HG03558 (cell line): ENCODE results near the gene STXBP5L.
"Not testable (repeated sequence)": the region's sequence is repeated elsewhere in the genome, so short reads cannot be mapped to it uniquely, and the experiment has no call there.

ENCODE experiments used
- ATAC-seq: cut with Tn5 transposase; IDR thresholded peaks from one replicate; pipeline ENCODE4 v1.9.1; 2021; ENCODE audit warnings: moderate number of reproducible peaks; ENCODE audit not compliant: unreplicated experiment; ENCODE audit errors: extremely low read depth

The STXBP5L gene

GRCh38 chr3:120908030-120908794 is at the start of gene STXBP5L:
Gene STXBP5L (plus strand): TSS chr3:120908205. CDS start chr3:120909579, 1,374 bp downstream.
- peak; percentile 90 for ATAC-seq

- ATAC-seq: no peak
Observed at GRCh38 chr3:120858521-120858920, 49.5 kb upstream of the STXBP5L start.

GRCh38 chr3:120864541-120864940 is 43.5 kb upstream of the STXBP5L start:
- ATAC-seq: no peak

- ATAC-seq: no peak
Observed at GRCh38 chr3:120875507-120875906, 32.5 kb upstream of the STXBP5L start.

- ATAC-seq: no peak
Observed at GRCh38 chr3:120875989-120876388, 32.0 kb upstream of the STXBP5L start.

GRCh38 chr3:120879411-120879810 is 28.6 kb upstream of the STXBP5L start:
- no peak for ATAC-seq

GRCh38 chr3:120892921-120893320 is 15.1 kb upstream of the STXBP5L start:
- ATAC-seq: no peak

GRCh38 chr3:120894316-120895057 is 13.5 kb upstream of the STXBP5L start:
- no peak for ATAC-seq

GRCh38 chr3:120901716-120902115 is 6.3 kb upstream of the STXBP5L start:
- not testable (repeated sequence) for ATAC-seq

GRCh38 chr3:120903221-120903620 is 4.8 kb upstream of the STXBP5L start:
- no peak for ATAC-seq

GRCh38 chr3:120907659-120908029 is 361 bp upstream of the STXBP5L start:
- ATAC-seq: no peak

GRCh38 chr3:120908795-120909601 is 993 bp downstream of the STXBP5L start:
- ATAC-seq: no peak

GRCh38 chr3:120909602-120909878 is 1.5 kb downstream of the STXBP5L start:
- no peak for ATAC-seq

- no peak for ATAC-seq
Observed at GRCh38 chr3:120926146-120926545, 18.1 kb downstream of the STXBP5L start.

- ATAC-seq: no peak
Observed at GRCh38 chr3:120928991-120929390, 21.0 kb downstream of the STXBP5L start.

GRCh38 chr3:120931593-120931992 is 23.6 kb downstream of the STXBP5L start:
- no peak for ATAC-seq

GRCh38 chr3:120956143-120956542 is 48.1 kb downstream of the STXBP5L start:
- no peak for ATAC-seq

- no peak for ATAC-seq
Observed at GRCh38 chr3:120982608-120983320, 74.8 kb downstream of the STXBP5L start.

- ATAC-seq: no peak
Observed at GRCh38 chr3:120983321-120983665, 75.3 kb downstream of the STXBP5L start.

- no peak for ATAC-seq
Observed at GRCh38 chr3:120983841-120984240, 75.8 kb downstream of the STXBP5L start.

- ATAC-seq: no peak
Observed at GRCh38 chr3:120985242-120985641, 77.2 kb downstream of the STXBP5L start.
